A673 (cell line): ENCODE data around the gene EAF2. TPM values are rescaled to one million over a fixed set of nuclear protein-coding genes. Genes with fewer than 3 reads are reported as not detected.

Source experiments
- BruUV-seq: library from RNA; stranded (reverse); fragments of 400-500 nt; replicated peaks from 2 replicates; lab custom pipeline; 2021; lab: Mats Ljungman, UMichigan
- CTCF ChIA-PET: fragments of 300-600 bp; sonication (Branson Sonifier 250); formaldehyde crosslinking; loops from one replicate; lab custom pipeline; 2022; ENCODE audit warnings: antibody characterized with exemption; lab: Charles Lee
- POLR2A ChIA-PET: fragments of 300-600 bp; sonication (Branson Sonifier 250); formaldehyde crosslinking; loops from one replicate; lab custom pipeline; 2022; ENCODE audit warnings: antibody characterized with exemption; ENCODE audit not compliant: low non-redundant PET; lab: Charles Lee
- DNase-seq: peaks from one replicate; pipeline ENCODE4 v3.0.0-alpha.2; 2015; ENCODE audit warnings: low spot score
- H3K27ac ChIP-seq: fragments of 200-600 bp; sonication (generic); 2 replicates; pipeline ENCODE4 v1.5.1; 2016; ENCODE audit warnings: mixed run types, low read depth, mild to moderate bottlenecking, mixed read lengths, antibody characterized with exemption, low read length; ENCODE audit not compliant: poor library complexity, severe bottlenecking
- H3K27me3 ChIP-seq: fragments of 200-600 bp; sonication (generic); replicated peaks from 2 replicates; pipeline ENCODE4 v1.6.1; 2017; ENCODE audit warnings: mixed run types, low read depth, mild to moderate bottlenecking, mixed read lengths, antibody characterized with exemption, low read length; ENCODE audit not compliant: insufficient read depth, poor library complexity
- H3K36me3 ChIP-seq: fragments of 200-600 bp; sonication (generic); 2 replicates; pipeline ENCODE4 v1.6.1; 2016; ENCODE audit warnings: mixed run types, mild to moderate bottlenecking, mixed read lengths, antibody characterized with exemption, low read length; ENCODE audit not compliant: insufficient read depth, poor library complexity, severe bottlenecking
- H3K4me1 ChIP-seq: fragments of 200-600 bp; sonication (generic); 2 replicates; pipeline ENCODE4 v1.6.1; 2017; ENCODE audit warnings: mixed run types, mild to moderate bottlenecking, mixed read lengths, antibody characterized with exemption, low read length; ENCODE audit not compliant: insufficient read depth, poor library complexity, severe bottlenecking
- H3K4me3 ChIP-seq: fragments of 200-600 bp; sonication (generic); 2 replicates; pipeline ENCODE4 v1.5.1; 2016; ENCODE audit warnings: low read depth, mixed run types, mild to moderate bottlenecking, mixed read lengths, low read length; ENCODE audit not compliant: poor library complexity, severe bottlenecking
- H3K9me3 ChIP-seq: fragments of 200-600 bp; sonication (generic); 2 replicates; pipeline ENCODE4 v1.6.1; 2016; ENCODE audit warnings: mixed run types, low read depth, mild to moderate bottlenecking, mixed read lengths, antibody characterized with exemption, low read length; ENCODE audit not compliant: poor library complexity, severe bottlenecking
- EZH2 ChIP-seq: fragments of 200-600 bp; sonication (generic); IDR thresholded peaks from 2 replicates; pipeline ENCODE4 v1.6.1; 2017; ENCODE audit warnings: borderline replicate concordance, low read depth, mild to moderate bottlenecking, mixed read lengths, antibody characterized with exemption, low read length; ENCODE audit not compliant: poor library complexity, severe bottlenecking
- intact Hi-C: fragments of 100-400 bp; cut with micrococcal nuclease; formaldehyde crosslinking; loops from one replicate; pipeline ENCODE4 v1.10.0; 2022; ENCODE audit not compliant: unreplicated experiment
- total RNA-seq: library from RNA; stranded (reverse); gene quantifications from 2 replicates; pipeline ENCODE4 v1.2.3, GENCODE V29; 2021
- TF ChIP-seq, protein P1 (sequence below): fragments of 300-800, 200-600 bp; sonication (generic); conservative IDR thresholded peaks from 2 replicates; pipeline ENCODE4 v1.5.1; 2017; ENCODE audit warnings: low read depth, mild to moderate bottlenecking, antibody characterized with exemption, low read length, moderate library complexity, mixed read lengths

EAF2 gene
- total RNA-seq, 1 experiment from 2014 or later, result 13.1 TPM

DNA sequence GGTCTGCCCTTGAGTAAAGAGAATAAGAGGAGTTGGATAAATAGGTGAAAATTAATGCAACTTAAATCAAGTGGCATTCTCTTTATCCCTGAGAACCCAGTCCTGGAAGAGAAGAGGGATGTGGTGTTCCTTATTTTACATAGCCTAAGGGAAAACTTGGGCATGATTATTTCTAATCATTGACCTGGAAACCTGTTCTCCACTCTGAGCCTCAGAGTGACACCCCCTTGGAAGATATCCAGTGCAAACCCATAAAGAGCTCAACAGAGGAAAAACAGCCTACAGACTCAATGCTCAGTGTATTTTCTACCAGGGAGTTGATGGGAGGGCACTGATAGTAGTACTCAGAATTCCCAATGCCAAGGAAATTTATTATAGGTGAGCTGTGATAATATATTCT, 81.2 kb downstream of the EAF2 start:
- Histone ChIP-seq H3K4me3 (no peak overlapping the region), H3K36me3 (no peaks in the 10 kb centered on the region), H3K9me3 (no peaks in the 10 kb centered on the region), H3K27ac (no peak overlapping the region), H3K27me3 (no peaks in the 10 kb centered on the region), H3K4me1 (no peaks in the 10 kb centered on the region)
- TF ChIP-seq, protein P1, sequence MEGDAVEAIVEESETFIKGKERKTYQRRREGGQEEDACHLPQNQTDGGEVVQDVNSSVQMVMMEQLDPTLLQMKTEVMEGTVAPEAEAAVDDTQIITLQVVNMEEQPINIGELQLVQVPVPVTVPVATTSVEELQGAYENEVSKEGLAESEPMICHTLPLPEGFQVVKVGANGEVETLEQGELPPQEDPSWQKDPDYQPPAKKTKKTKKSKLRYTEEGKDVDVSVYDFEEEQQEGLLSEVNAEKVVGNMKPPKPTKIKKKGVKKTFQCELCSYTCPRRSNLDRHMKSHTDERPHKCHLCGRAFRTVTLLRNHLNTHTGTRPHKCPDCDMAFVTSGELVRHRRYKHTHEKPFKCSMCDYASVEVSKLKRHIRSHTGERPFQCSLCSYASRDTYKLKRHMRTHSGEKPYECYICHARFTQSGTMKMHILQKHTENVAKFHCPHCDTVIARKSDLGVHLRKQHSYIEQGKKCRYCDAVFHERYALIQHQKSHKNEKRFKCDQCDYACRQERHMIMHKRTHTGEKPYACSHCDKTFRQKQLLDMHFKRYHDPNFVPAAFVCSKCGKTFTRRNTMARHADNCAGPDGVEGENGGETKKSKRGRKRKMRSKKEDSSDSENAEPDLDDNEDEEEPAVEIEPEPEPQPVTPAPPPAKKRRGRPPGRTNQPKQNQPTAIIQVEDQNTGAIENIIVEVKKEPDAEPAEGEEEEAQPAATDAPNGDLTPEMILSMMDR, result no peak
- no peak for TF ChIP-seq EZH2
- BruUV-seq, result no TSS peak
- intact Hi-C loops, result no loop called here
- ChIA-PET CTCF (no interaction called here), POLR2A (no interaction called here)
- DNase-seq, result no peak

DNA sequence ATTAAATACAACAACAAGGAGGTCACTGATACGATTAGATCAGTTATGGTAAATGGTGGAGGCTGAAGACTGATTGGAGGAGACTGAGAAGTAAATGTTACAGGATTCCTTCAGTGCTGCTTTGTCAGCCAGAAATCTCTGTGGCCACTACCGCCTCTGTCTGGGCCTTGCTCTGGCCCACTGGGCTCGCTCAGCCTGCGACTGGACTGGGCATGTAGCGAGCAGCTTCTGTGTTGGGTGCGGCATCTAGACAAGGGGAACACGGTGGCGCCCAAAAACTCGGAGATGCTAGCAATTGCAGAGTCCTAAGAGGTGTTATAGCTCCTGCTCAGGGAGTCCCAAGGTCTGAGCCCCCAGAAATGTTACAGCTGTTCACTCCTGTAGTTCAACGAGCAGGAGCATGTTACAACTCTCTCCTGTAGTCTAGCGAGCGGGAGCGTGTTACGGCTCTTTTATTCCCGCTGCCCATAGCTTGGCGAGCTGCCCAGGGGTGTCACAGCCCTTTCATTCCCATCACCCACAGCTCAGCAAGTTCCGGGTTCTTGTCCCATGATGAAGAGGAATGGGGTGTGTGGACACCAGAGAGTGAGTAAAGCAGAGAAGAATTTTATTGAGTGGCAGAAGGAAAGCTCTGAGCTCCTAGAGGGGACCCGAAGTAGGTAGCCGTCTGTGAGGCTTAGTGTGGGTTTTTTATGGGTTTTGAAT, 83.9 kb downstream of the EAF2 start:
- Histone ChIP-seq H3K36me3 (no peaks in the 10 kb centered on the region), H3K27me3 (no peaks in the 10 kb centered on the region), H3K4me1 (no peaks in the 10 kb centered on the region), H3K9me3 (no peaks in the 10 kb centered on the region), H3K27ac (no peak overlapping the region), H3K4me3 (no peak overlapping the region)
- POLR2A ChIA-PET, result no interaction called here
- intact Hi-C loops, result no loop called here
- no peak for DNase-seq
- BruUV-seq, result no TSS peak
- CTCF ChIA-PET, result no interaction called here
- no peak for TF ChIP-seq EZH2
- TF ChIP-seq, protein P1, result no peak

DNA sequence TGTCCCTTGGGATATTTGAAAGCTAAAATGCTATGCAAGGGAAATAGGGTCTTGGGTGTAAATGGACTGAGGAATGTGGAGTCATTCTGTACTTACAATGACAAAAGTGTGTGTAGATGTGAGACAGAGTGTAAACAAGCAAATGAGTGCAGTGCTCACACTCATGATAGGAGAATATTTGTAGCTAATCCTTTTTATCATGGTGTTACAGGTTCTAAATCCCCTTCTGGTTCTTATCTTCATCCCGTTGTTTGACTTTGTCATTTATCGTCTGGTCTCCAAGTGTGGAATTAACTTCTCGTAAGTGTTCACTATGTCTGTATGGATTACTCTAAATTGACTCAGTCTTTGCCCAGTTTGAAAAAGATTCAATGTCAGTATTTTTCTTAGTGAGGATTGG, 89.7 kb downstream of the EAF2 start:
- CTCF ChIA-PET, result no interaction called here
- no TSS peak for BruUV-seq
- Histone ChIP-seq H3K36me3 (peaks cover 3% of the 10 kb centered on the region), H3K9me3 (no peaks in the 10 kb centered on the region), H3K27me3 (no peaks in the 10 kb centered on the region), H3K4me1 (no peaks in the 10 kb centered on the region), H3K4me3 (no peak overlapping the region), H3K27ac (no peak overlapping the region)
- TF ChIP-seq EZH2, result no peak
- TF ChIP-seq, protein P1, result no peak
- POLR2A ChIA-PET, result no interaction called here
- intact Hi-C loops, result no loop called here
- peak; percentile 21 for DNase-seq
